HepG2 (cell line): ENCODE data around the gene CBLN1. TPM values are rescaled to one million over a fixed set of nuclear protein-coding genes. Genes with fewer than 3 reads are reported as not detected.

Source experiments
- ATAC-seq: fragments of 200-7000 bp; cut with Tn5 transposase; 3 replicates; pipeline ENCODE4 v1.9.1; 2020; ENCODE audit warnings: mild to moderate bottlenecking, moderate library complexity
- BruUV-seq: library from RNA; stranded (reverse); fragments of 400-500 nt; replicated peaks from 2 replicates; lab custom pipeline; 2021; lab: Mats Ljungman, UMichigan
- CTCF ChIA-PET: fragments of 300-600 bp; formaldehyde crosslinking; extraction: SDS; loops from one replicate; lab custom pipeline; 2021; ENCODE audit warnings: low total read pairs, inconsistent platforms, low intra/inter-chr PET ratio; lab: Yijun Ruan, JAX
- POLR2A ChIA-PET: fragments of 350-600 bp; sonication (Branson Sonifier 250); formaldehyde crosslinking; loops from one replicate; lab custom pipeline; 2020; ENCODE audit warnings: antibody characterized with exemption, inconsistent platforms; lab: Yijun Ruan, JAX
- DNase-seq: peaks from one replicate; pipeline ENCODE4 v3.0.0-alpha.2; 2015; ENCODE audit warnings: low spot score
- FAIRE-seq: peaks from 3 replicates; lab custom pipeline; 2011; peaks lifted over from hg19 to GRCh38; lab: Jason Lieb, UNC
- H2AFZ ChIP-seq: one replicate; pipeline ENCODE4 v1.6.1; 2011; ENCODE audit warnings: low read length, inconsistent platforms
- H3K27ac ChIP-seq: fragments of 300-600 bp; 3 replicates; pipeline ENCODE4 v1.8.0; 2011; ENCODE audit warnings: mixed run types, mild to moderate bottlenecking, mixed read lengths, low read length, inconsistent platforms; ENCODE audit not compliant: insufficient read depth; ENCODE audit errors: extremely low read length
- H3K27me3 ChIP-seq, 2 experiments: fragments of 200-600 bp in 1 of 2; 2 replicates in 1 of 2; 3 replicates in 1 of 2; pipeline versions ENCODE4 v1.6.0 to v1.8.0; 2011; ENCODE audit warnings: low read length in 2 of 2, mild to moderate bottlenecking in 2 of 2, moderate library complexity in 2 of 2, inconsistent platforms in 1 of 2; ENCODE audit not compliant: insufficient read depth in 2 of 2, control insufficient read depth in 1 of 2
- H3K36me3 ChIP-seq, 2 experiments: fragments of 200-600 bp in 1 of 2; replicated peaks in 1 of 2; 2 replicates in 1 of 2; 3 replicates in 1 of 2; pipeline versions ENCODE4 v1.5.1 to v1.8.0; 2011; ENCODE audit warnings: low read length in 2 of 2, inconsistent platforms in 1 of 2; ENCODE audit not compliant: insufficient read depth in 2 of 2, control insufficient read depth in 1 of 2
- H3K4me1 ChIP-seq: 2 replicates; pipeline ENCODE4 v1.5.1; 2012; ENCODE audit warnings: low read length, inconsistent platforms; ENCODE audit not compliant: insufficient read depth
- H3K4me2 ChIP-seq: 2 replicates; pipeline ENCODE4 v1.6.0; 2011; ENCODE audit warnings: low read depth, low read length, inconsistent platforms
- H3K4me3 ChIP-seq, 3 experiments: fragments of 200-600 bp in 1 of 3; sonication (generic), shearing (Covaris generic) in 1 of 3; replicated peaks in 1 of 3; 2 replicates each; pipeline ENCODE4 v1.5.1; 2011 to 2016; ENCODE audit warnings: low read length in 3 of 3, inconsistent platforms in 2 of 3, low read depth in 2 of 3, mild to moderate bottlenecking in 2 of 3, control low read depth in 1 of 3, mixed read lengths in 1 of 3; ENCODE audit not compliant: insufficient read depth in 1 of 3
- H3K79me2 ChIP-seq: one replicate; pipeline ENCODE4 v1.6.1; 2011; ENCODE audit warnings: low read length, inconsistent platforms; ENCODE audit not compliant: insufficient read depth
- H3K9ac ChIP-seq: 2 replicates; pipeline ENCODE4 v1.6.0; 2011; ENCODE audit warnings: mild to moderate bottlenecking, low read depth, low read length, inconsistent platforms; ENCODE audit not compliant: insufficient read depth
- H3K9me3 ChIP-seq: 2 replicates; pipeline ENCODE4 v1.5.1; 2012; ENCODE audit warnings: mild to moderate bottlenecking, low read length
- H4K20me1 ChIP-seq: 2 replicates; pipeline ENCODE4 v1.6.0; 2011; ENCODE audit warnings: inconsistent platforms, mild to moderate bottlenecking, low read length, moderate library complexity; ENCODE audit not compliant: insufficient read depth
- AGO2 ChIP-seq: fragments of 200-400 bp; formaldehyde crosslinking; optimal IDR thresholded peaks from 2 replicates; pipeline ENCODE3; 2017; ENCODE audit warnings: mild to moderate bottlenecking, low read depth, low read length, moderate library complexity
- MYC ChIP-seq: sonication (generic); formaldehyde crosslinking; IDR thresholded peaks from 2 replicates; pipeline ENCODE4 v1.9.0; 2021; ENCODE audit warnings: missing genetic modification reagents, borderline replicate concordance
- PHB2 ChIP-seq: fragments of 450-650 bp; IDR thresholded peaks from 2 replicates; pipeline ENCODE4 v1.6.1; 2018; ENCODE audit not compliant: partially characterized antibody
- SP4 ChIP-seq: sonication (generic); formaldehyde crosslinking; IDR thresholded peaks from 2 replicates; pipeline ENCODE4 v1.8.1; 2023; ENCODE audit warnings: mild to moderate bottlenecking, missing genetic modification reagents
- YY1 ChIP-seq: IDR thresholded peaks from 2 replicates; pipeline ENCODE4 v1.6.1; 2011; ENCODE audit warnings: low read length, low read depth, moderate library complexity, mild to moderate bottlenecking; ENCODE audit not compliant: insufficient read depth, insufficient replicate concordance
- ZFAT ChIP-seq: sonication (generic); formaldehyde crosslinking; conservative IDR thresholded peaks from 2 replicates; pipeline ENCODE4 v1.8.1; 2023; ENCODE audit warnings: missing genetic modification reagents, inconsistent platforms
- ZNF230 ChIP-seq: sonication (generic); formaldehyde crosslinking; IDR thresholded peaks from 2 replicates; pipeline ENCODE4 v1.4.0; 2020; ENCODE audit warnings: mild to moderate bottlenecking, missing genetic modification reagents
- ZNF570 ChIP-seq: sonication (generic); formaldehyde crosslinking; IDR thresholded peaks from 2 replicates; pipeline ENCODE4 v1.4.0; 2020; ENCODE audit warnings: mild to moderate bottlenecking, missing genetic modification reagents, borderline replicate concordance
- ZNF746 ChIP-seq: sonication (generic); formaldehyde crosslinking; IDR thresholded peaks from 2 replicates; pipeline ENCODE4 v1.8.0; 2022; ENCODE audit warnings: mild to moderate bottlenecking, missing genetic modification reagents
- ZNF749 ChIP-seq: sonication (generic); formaldehyde crosslinking; IDR thresholded peaks from 2 replicates; pipeline ENCODE4 v1.8.0; 2022; ENCODE audit warnings: mild to moderate bottlenecking, missing genetic modification reagents, moderate library complexity, borderline replicate concordance
- WGBS: methylation state at CpG from one replicate; pipeline ENCODE4 v1.1.6; 2017; ENCODE audit warnings: low lambda C conversion rate; 5-methylcytosine and 5-hydroxymethylcytosine counted together
- in situ Hi-C: cut with HindIII; loops from 2 replicates; pipeline ENCODE4 v1.10.0; 2017; ENCODE audit warnings: low pct_unique_long_range_greater_than_20kb; ENCODE audit not compliant: extremely low pct_ligation_motif_present
- intact Hi-C: fragments of 100-400 bp; cut with micrococcal nuclease; formaldehyde crosslinking; loops from one replicate; pipeline ENCODE4 v1.10.0; 2022; ENCODE audit not compliant: unreplicated experiment
- polyA plus RNA-seq, 8 experiments: library from polyadenylated mRNA; depleted of rRNA in 3 of 8; stranded (reverse) in 7 of 8; unstranded in 1 of 8; fragments of >200 nt; fragmentation: Illumina TruSeq in 4 of 8; extraction: Trizol in 4 of 8; gene quantifications; 2 replicates each; pipeline versions ENCODE4 v1.2.1 to v1.2.3, GENCODE V29; 2011 to 2016; ENCODE audit warnings: low read depth in 4 of 8, missing spikeins in 1 of 8, mixed read lengths in 1 of 8; ENCODE audit not compliant: insufficient read depth in 1 of 8
- total RNA-seq, 5 experiments: library from RNA; depleted of rRNA; stranded (reverse); fragments of >200 nt; fragmentation: Illumina TruSeq; extraction: Trizol; gene quantifications; 2 replicates each; pipeline ENCODE4 v1.2.3, GENCODE V29; 2016; ENCODE audit warnings: low read depth in 1 of 5
- TF ChIP-seq, protein P1 (sequence below): sonication (generic); formaldehyde crosslinking; IDR thresholded peaks from 2 replicates; pipeline ENCODE4 v1.5.0; 2020; ENCODE audit warnings: missing genetic modification reagents, mild to moderate bottlenecking, borderline replicate concordance
- TF ChIP-seq, protein P2 (sequence below): sonication (generic); formaldehyde crosslinking; IDR thresholded peaks from 2 replicates; pipeline ENCODE4 v1.4.0; 2020; ENCODE audit warnings: missing genetic modification reagents

Gene CBLN1
- total and polyA plus RNA-seq, 2 of the 13 experiments (the other 11 are each of a cell fraction or from before 2014, with no cell fraction given) = not detected

DNA sequence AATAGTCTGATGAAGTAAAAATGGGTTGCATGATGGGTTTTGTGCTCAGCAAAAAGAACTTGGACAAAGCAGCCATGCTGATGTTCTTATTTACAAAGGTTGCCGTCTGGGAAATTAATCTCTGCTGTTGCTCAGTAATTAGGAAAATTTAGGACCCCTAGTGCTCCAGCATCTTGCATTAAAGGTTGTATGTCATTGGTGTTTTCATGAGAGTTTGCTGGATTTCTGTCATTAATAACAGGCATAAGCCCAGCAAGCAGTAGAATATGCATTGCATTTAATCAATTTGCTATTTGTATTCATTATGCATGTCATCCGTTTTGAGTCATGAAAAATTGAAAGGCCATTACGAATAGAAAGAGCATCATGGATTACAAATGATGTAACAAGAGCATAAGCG lies 46.7 kb upstream of the CBLN1 start:
- ChIA-PET CTCF (no interaction called here), POLR2A (no interaction called here)
- H4K20me1 ChIP-seq = no peaks in the 10 kb centered on the region
- H3K9me3 ChIP-seq = no peaks in the 10 kb centered on the region
- BruUV-seq = no TSS peak
- no peak for ATAC-seq
- no peak overlapping the region for H3K27ac ChIP-seq
- H3K9ac ChIP-seq = no peak overlapping the region
- H3K4me3 ChIP-seq = no peak overlapping the region
- in situ Hi-C loops = no loop called here
- no peak for DNase-seq
- H3K79me2 ChIP-seq = no peaks in the 10 kb centered on the region
- no peak for FAIRE-seq
- H3K4me1 ChIP-seq = no peaks in the 10 kb centered on the region
- 0 out of 5 replicates have a peak, but pooled peaks cover 0 to 3% of the 10 kb centered on the region in 2 experiments for H3K27me3 ChIP-seq
- TF ChIP-seq ZFAT (CRISPR knock-in tag) (no peak), YY1 (no peak), SP4 (CRISPR knock-in tag) (no peak), MYC (no peak), ZNF230 (CRISPR knock-in tag) (no peak), ZNF749 (no peak), PHB2 (no peak), AGO2 (no peak), ZNF746 (no peak), ZNF570 (no peak)
- TF ChIP-seq, protein P1, sequence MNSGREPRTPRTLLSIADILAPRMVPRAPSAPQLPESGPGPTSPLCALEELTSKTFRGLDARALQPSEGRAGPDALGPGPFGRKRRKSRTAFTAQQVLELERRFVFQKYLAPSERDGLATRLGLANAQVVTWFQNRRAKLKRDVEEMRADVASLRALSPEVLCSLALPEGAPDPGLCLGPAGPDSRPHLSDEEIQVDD = no peak
- TF ChIP-seq, protein P2, sequence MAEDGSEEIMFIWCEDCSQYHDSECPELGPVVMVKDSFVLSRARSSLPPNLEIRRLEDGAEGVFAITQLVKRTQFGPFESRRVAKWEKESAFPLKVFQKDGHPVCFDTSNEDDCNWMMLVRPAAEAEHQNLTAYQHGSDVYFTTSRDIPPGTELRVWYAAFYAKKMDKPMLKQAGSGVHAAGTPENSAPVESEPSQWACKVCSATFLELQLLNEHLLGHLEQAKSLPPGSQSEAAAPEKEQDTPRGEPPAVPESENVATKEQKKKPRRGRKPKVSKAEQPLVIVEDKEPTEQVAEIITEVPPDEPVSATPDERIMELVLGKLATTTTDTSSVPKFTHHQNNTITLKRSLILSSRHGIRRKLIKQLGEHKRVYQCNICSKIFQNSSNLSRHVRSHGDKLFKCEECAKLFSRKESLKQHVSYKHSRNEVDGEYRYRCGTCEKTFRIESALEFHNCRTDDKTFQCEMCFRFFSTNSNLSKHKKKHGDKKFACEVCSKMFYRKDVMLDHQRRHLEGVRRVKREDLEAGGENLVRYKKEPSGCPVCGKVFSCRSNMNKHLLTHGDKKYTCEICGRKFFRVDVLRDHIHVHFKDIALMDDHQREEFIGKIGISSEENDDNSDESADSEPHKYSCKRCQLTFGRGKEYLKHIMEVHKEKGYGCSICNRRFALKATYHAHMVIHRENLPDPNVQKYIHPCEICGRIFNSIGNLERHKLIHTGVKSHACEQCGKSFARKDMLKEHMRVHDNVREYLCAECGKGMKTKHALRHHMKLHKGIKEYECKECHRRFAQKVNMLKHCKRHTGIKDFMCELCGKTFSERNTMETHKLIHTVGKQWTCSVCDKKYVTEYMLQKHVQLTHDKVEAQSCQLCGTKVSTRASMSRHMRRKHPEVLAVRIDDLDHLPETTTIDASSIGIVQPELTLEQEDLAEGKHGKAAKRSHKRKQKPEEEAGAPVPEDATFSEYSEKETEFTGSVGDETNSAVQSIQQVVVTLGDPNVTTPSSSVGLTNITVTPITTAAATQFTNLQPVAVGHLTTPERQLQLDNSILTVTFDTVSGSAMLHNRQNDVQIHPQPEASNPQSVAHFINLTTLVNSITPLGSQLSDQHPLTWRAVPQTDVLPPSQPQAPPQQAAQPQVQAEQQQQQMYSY (CRISPR knock-in tag) = no peak
- H3K4me2 ChIP-seq = no peak overlapping the region
- H3K36me3 ChIP-seq = no peaks in the 10 kb centered on the region
- 8% methylated on average over 4 of the region's 4 CpGs for WGBS
- H2AFZ ChIP-seq = no peak overlapping the region
- intact Hi-C loops = no loop called here
